NCI-H2196 (cell line): ENCODE data around the gene RDX.
"Not testable (repeated sequence)": the region's sequence is repeated elsewhere in the genome, so short reads cannot be mapped to it uniquely, and the experiment has no call there.

Experiments
- DNase-seq: peaks from one replicate; lab custom pipeline; 2025; ENCODE audit not compliant: unreplicated experiment; lab: John Stamatoyannopoulos, UW

Gene RDX

GRCh38 chr11:110296226-110297075 is at the start of gene RDX:
Gene RDX (minus strand): TSS chr11:110296614. CDS start chr11:110279692, 16,922 bp downstream.
- DNase-seq, result peak; percentile 76

DNA sequence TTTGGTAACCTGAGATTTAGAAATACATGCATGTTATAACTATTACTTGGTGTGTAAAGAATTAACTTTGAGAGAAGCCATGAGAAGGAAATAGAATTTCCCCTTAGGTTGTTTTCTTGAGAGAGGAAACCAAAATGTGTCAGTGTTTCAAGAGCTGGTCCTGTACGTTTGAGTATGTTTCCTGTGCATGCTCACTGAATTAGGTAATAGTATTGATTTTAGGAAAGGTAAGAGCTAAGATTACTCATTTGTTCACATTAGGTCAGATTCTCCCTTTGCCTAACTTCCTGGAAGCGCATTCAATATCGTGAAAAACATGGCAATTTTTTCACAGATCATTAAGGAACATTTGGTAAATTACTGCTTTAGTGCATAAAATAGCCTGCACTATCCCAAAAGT is 49.3 kb upstream of the RDX start:
- DNase-seq, result no peak

GRCh38 chr11:110340436-110340835 is 44.0 kb upstream of the RDX start:
- no peak for DNase-seq

GRCh38 chr11:110339456-110340250 is 43.2 kb upstream of the RDX start:
- no peak for DNase-seq

DNA sequence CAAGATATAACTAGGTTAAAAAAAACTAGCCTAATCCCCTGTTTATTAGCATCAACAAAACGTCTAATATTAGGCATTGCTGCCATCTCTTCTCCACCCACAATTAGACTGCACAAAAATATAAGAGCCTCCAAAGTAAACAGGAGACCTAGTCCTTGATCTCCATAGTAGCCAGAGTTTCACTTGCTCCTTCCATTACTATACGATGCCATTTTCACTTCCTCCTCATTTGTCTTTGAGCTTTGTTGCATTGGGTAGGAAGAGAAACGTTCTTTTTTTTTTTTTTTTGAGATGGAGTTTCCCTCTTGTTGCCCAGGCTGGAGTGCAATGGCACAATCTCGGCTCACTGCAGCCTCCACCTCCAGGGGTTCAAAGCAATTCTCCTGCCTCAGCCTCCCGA is 42.3 kb upstream of the RDX start:
- DNase-seq, result no peak

- DNase-seq, result no peak
These were observed 41.3 kb upstream of the RDX start for GRCh38 chr11:110337570-110338193.

DNA sequence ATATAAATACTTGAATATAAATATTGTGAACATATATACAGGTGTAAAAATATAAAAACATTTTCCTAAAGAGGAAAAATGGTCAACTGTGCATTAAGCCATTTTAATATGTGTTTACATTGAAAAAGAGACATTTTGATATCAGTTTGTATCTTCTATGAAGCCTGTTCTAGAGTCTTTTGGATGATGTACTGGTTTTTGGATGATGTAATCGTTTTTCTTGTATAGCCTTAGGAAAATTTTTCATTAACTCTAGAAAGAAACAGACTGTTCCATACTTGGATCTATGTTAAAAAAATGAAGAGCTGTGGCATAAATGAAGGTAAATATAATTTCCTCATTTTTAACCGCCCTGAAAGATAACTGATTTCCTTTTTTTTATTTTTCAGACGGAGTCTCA is 39.6 kb upstream of the RDX start:
- no peak for DNase-seq

- DNase-seq, result no peak
These were observed 38.9 kb upstream of the RDX start for GRCh38 chr11:110335358-110335757.

DNA sequence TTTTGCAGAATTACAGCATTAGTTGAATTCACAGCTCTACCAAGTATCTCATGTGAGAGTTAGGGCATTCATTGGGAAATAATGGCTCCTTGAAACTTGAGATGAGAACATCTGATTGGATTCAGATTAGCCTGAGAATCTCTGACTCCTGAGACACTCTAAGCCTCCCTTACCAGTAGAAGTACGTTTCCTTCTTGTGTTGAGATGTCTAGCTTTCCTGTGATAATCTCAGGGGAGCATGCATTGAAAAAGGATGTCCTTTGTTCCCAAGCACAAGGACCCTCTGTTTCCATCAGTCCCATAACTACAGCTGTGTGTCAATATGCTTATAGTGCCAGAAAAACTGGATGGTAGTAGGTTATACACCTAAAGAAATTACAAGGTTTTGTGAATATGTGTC is 35.2 kb upstream of the RDX start:
- DNase-seq, result no peak

DNA sequence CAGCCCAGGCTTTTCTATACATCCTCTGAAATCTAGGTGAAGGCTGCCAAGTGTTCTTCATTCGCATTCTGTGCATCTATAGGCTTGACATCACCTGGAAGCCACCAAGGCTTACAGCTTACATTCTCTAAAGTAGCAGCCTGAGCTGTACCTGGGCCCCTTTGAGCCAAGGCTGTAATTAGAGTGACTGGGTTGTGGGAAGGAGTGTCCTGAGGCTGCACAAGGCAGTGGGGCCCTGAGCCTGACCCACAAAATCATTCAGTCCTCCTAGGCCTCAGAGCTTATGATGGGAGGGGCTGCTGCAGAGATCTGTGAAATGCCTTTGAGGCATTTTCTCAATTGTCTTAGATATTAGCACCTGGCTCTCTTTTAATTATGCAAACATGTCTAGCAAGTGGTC is 33.0 kb upstream of the RDX start:
- no peak for DNase-seq

DNA sequence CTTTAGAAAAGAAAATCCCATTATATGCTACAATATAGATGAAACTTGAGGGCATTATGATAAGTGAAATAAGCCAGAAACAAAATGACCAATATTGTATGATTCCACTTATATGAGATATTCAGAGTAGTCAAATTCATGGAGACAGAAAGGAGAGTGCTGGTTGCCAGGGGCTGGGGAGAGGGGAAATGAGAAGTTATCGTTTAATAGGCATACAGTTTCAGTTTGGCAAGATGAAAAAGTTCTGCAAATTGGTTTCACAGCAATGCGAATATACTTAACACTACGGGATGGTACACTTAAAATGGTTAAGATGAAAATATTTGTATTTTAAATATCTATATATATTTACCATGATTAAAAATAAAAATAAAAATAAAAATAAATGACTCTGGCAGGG is 31.1 kb upstream of the RDX start:
- DNase-seq, result no peak

GRCh38 chr11:110323786-110324185 is 27.4 kb upstream of the RDX start:
- DNase-seq, result no peak

DNA sequence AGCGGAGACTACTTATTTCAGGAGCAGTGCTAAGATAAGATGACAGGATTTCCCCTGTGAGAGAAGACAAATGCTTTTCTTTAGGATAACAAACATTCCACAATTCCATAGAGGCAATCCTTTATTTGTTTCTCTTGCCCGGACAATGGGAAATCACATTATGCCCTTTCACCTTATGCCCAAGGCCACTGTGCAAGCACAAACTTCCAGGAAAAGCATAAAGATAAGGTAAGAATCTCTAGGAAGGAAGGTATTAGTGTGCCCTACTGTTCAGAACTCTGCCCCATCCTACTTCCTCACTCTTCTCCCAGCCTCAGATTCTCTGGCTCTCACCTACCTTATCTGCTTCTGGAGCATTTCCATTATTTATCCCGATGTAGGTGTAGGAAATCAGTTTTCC is 23.1 kb upstream of the RDX start:
- DNase-seq, result no peak

GRCh38 chr11:110318638-110319404 is 22.4 kb upstream of the RDX start:
- no peak for DNase-seq

- DNase-seq, result peak; percentile 27
These were observed 21.1 kb upstream of the RDX start for GRCh38 chr11:110317516-110317932.

DNA sequence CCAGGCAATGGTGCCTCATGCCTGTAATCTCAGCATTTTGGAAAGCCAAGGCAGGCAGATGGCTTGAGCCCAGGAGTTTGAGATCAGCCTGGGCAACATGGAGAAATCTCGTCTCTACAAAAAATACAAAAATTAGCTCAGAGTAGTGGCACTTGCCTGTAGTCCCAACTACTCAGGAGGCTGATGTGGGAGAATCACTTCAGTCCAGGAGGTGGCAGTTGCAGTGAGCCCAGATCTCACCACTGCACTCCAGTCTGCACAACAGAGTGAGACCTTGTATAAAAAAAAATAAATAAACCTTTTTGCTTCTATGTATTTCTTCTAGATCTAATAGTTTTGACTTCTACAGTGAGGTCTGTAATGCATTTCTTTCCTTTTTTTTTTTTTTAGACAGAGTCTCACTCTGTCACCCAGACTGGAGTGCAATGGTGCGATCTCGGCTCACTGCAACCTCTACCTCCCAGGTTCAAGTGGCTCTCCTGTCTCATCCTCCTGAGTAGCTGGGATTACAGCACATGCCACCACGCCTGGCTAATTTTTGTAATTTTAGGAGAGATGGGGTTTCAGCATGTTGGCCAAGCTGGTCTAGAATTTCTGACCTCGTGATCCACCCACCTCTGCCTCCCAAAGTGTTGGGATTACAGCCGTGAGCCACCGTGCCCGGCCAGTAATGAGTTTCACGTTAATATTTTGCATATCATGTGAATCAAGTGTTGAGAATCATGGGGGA is 18.1 kb upstream of the RDX start:
- no peak for DNase-seq

GRCh38 chr11:110312670-110313069 is 16.3 kb upstream of the RDX start:
- DNase-seq, result no peak

DNA sequence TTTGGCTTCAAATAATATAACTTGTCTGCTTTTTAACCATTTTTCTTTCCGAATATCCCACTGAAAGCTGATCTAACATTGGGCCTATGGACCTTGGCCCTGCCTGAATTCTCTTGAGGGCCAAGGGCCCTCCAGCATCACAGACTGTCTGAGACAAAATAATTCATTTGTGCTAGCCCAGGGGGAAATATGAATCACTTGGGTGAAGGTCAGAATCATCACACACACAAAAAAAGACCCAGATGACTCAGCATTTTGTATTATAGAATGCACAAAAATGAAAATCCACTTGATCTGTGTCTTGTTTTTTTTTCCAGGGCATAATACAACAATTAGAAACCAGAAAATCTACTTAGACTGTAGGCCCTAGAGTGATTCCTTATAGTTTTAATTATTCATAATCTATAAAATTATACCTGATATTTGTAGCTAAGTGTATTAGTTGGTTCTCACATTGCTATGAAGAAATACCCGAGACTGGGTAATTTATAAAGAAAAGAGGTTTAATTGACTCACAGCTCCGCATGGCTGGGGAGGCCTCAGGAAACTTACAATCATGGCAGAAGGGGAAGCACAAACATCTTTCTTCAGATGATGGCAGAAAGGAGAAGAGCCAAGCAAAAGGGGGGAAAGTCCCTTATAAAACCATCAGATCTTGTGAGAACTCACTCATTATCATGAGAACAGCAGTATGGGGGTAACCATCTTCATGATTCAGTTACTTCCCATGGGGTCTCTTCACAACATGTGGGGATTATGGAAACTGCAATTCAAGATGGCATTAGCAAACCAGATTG is 15.6 kb upstream of the RDX start:
- DNase-seq, result no peak

DNA sequence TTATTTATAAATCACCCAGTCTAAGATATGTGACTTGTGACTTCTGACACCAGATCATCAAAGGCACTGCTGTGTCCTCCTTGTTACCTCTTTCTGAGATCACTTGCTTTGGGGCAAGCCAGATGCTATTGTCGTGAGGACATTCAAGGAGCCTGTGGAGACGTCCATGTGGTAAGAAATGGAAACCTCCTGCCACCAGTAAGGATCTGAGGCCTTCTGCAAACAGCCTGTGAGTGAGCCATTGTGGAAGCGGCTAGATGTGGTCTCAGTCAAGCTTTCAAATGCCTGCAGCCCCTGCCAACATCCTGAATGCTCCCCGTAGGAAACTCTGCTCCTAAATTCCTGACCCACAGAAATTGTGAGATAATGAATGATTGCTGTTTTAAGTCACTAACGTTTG is 11.7 kb upstream of the RDX start:
- DNase-seq, result no peak

- DNase-seq, result not testable (repeated sequence)
These were observed 9.6 kb upstream of the RDX start for GRCh38 chr11:110306019-110306388.
